ENCODE results near the gene BCAM. TPM values are rescaled to one million over a fixed set of nuclear protein-coding genes. Genes with fewer than 3 reads are reported as not detected.

BCAM gene
- polyA plus RNA-seq, 1 donor from 2014 or later: 0.54 TPM

- H3K79me2 ChIP-seq (replicated peaks; ENCODE audit: insufficient read depth, low read length): no peaks in the 10 kb centered on the region
- no peak for TF ChIP-seq TAF1 (IDR thresholded peaks at IDR 0.05; ENCODE audit: low read depth)
- no peak for TF ChIP-seq SMC3 (conservative IDR thresholded peaks at IDR 0.05; ENCODE audit: poor library complexity)
- TF ChIP-seq MXI1 (conservative IDR thresholded peaks at IDR 0.05; ENCODE audit: poor library complexity, severe bottlenecking): no peak
- TF ChIP-seq, protein P1, sequence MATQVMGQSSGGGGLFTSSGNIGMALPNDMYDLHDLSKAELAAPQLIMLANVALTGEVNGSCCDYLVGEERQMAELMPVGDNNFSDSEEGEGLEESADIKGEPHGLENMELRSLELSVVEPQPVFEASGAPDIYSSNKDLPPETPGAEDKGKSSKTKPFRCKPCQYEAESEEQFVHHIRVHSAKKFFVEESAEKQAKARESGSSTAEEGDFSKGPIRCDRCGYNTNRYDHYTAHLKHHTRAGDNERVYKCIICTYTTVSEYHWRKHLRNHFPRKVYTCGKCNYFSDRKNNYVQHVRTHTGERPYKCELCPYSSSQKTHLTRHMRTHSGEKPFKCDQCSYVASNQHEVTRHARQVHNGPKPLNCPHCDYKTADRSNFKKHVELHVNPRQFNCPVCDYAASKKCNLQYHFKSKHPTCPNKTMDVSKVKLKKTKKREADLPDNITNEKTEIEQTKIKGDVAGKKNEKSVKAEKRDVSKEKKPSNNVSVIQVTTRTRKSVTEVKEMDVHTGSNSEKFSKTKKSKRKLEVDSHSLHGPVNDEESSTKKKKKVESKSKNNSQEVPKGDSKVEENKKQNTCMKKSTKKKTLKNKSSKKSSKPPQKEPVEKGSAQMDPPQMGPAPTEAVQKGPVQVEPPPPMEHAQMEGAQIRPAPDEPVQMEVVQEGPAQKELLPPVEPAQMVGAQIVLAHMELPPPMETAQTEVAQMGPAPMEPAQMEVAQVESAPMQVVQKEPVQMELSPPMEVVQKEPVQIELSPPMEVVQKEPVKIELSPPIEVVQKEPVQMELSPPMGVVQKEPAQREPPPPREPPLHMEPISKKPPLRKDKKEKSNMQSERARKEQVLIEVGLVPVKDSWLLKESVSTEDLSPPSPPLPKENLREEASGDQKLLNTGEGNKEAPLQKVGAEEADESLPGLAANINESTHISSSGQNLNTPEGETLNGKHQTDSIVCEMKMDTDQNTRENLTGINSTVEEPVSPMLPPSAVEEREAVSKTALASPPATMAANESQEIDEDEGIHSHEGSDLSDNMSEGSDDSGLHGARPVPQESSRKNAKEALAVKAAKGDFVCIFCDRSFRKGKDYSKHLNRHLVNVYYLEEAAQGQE (IDR thresholded peaks at IDR 0.05; ENCODE audit: borderline replicate concordance): no peak
- TF ChIP-seq RAD21 (conservative IDR thresholded peaks at IDR 0.05): no peak
- TF ChIP-seq EP300 (conservative IDR thresholded peaks at IDR 0.05; ENCODE audit: poor library complexity, severe bottlenecking): no peak
- H3K9me3 ChIP-seq (ENCODE audit: low read length): no peaks in the 10 kb centered on the region
- H3K36me3 ChIP-seq (ENCODE audit: insufficient read depth, low read length): no peaks in the 10 kb centered on the region
- no peaks in the 10 kb centered on the region for H3F3A ChIP-seq (ENCODE audit: insufficient read depth, low read length, poor library complexity, severe bottlenecking)
- H2AFZ ChIP-seq (ENCODE audit: low read depth, low read length): no peak overlapping the region
- no peak overlapping the region for H3K9ac ChIP-seq (ENCODE audit: low read length)
- H4K20me1 ChIP-seq (ENCODE audit: insufficient read depth): no peaks in the 10 kb centered on the region
- H3K4me3 ChIP-seq (ENCODE audit: low read length): no peak overlapping the region
- H3K4me2 ChIP-seq (ENCODE audit: low read length): no peak overlapping the region
- H3K9me2 ChIP-seq (ENCODE audit: insufficient read depth, low read length): no peaks in the 10 kb centered on the region
- H3K27ac ChIP-seq (ENCODE audit: low read length): no peak overlapping the region
- peaks cover 7% of the 10 kb centered on the region for H3K27me3 ChIP-seq (ENCODE audit: insufficient read depth, low read depth, low read length)
Observed at GRCh38 chr19:44806291-44806690, 2.6 kb upstream of the BCAM start.

DNA sequence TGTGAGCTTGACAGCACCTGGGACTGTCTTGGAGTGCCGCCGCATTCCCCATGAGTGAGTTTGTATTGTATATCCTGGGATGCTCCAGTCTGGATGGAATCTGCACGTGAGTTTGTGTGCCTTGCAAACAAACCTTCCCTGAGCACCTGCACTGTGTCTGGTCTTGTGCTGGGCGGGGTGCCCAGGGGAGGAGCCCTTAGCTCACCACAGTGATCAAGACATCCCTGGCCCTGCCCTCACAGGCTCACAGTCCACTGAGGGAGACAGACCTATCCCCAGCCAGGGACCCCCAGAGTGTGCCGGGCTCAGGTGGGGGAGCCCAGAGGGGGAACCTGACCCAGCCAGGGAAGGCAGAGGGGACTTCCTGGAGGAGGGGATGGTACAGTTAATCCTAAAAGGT, 1.7 kb upstream of the BCAM start:
- Histone ChIP-seq H3F3A (ENCODE audit: insufficient read depth, low read length, poor library complexity, severe bottlenecking) (no peaks in the 10 kb centered on the region), H3K36me3 (ENCODE audit: insufficient read depth, low read length) (no peaks in the 10 kb centered on the region), H3K4me2 (ENCODE audit: low read length) (no peak overlapping the region), H3K27ac (ENCODE audit: low read length) (no peak overlapping the region), H3K27me3 (ENCODE audit: insufficient read depth, low read depth, low read length) (peaks cover 7% of the 10 kb centered on the region), H4K20me1 (ENCODE audit: insufficient read depth) (no peaks in the 10 kb centered on the region), H2AFZ (ENCODE audit: low read depth, low read length) (no peak overlapping the region), H3K4me3 (ENCODE audit: low read length) (no peak overlapping the region), H3K9me2 (ENCODE audit: insufficient read depth, low read length) (no peaks in the 10 kb centered on the region), H3K9me3 (ENCODE audit: low read length) (no peaks in the 10 kb centered on the region), H3K9ac (ENCODE audit: low read length) (no peak overlapping the region), H3K79me2 (replicated peaks; ENCODE audit: insufficient read depth, low read length) (no peaks in the 10 kb centered on the region)
- TF ChIP-seq EZH2 (IDR thresholded peaks at IDR 0.05; ENCODE audit: borderline replicate concordance, insufficient read depth, low read length, poor library complexity, severe bottlenecking) (no peak), RAD21 (conservative IDR thresholded peaks at IDR 0.05) (no peak)
- TF ChIP-seq, protein P1 (IDR thresholded peaks at IDR 0.05; ENCODE audit: borderline replicate concordance): no peak

Measured in neural cell (in vitro differentiated cells).